A549 (cell line): ENCODE measurements around the gene PLRG1.

Experiments used
- CHD4 ChIP-seq: fragments of 200-600 bp; sonication (generic); IDR thresholded peaks from 2 replicates; pipeline ENCODE4 v1.6.1; 2016; ENCODE audit warnings: antibody characterized with exemption, mild to moderate bottlenecking, borderline replicate concordance
- CTCF ChIP-seq: fragments of >200 bp; sonication (Bioruptor Twin); formaldehyde crosslinking; IDR thresholded peaks from 3 replicates; pipeline ENCODE4 v1.5.1; 2016
- EP300 ChIP-seq, 2 experiments: fragments of >200 bp; sonication (Bioruptor Twin); formaldehyde crosslinking; IDR thresholded peaks; 2 replicates in 1 of 2; 3 replicates in 1 of 2; pipeline ENCODE4 v1.6.1; 2016 to 2017
- GATA3 ChIP-seq: IDR thresholded peaks from 2 replicates; pipeline ENCODE4 v1.6.1; 2012; ENCODE audit warnings: borderline replicate concordance
- HDAC2 ChIP-seq: fragments of 200-600 bp; sonication (generic); IDR thresholded peaks from 2 replicates; pipeline ENCODE4 v1.6.1; 2016
- HMGXB4 ChIP-seq: fragments of 250-450 bp; sonication (Bioruptor Pico); IDR thresholded peaks from 2 replicates; pipeline ENCODE4 v1.5.0; 2021; ENCODE audit warnings: mild to moderate bottlenecking, moderate library complexity, borderline replicate concordance
- NR3C1 ChIP-seq: fragments of >200 bp; sonication (Bioruptor Twin); formaldehyde crosslinking; IDR thresholded peaks from 3 replicates; pipeline ENCODE4 v1.6.1; 2017
- PHF8 ChIP-seq: fragments of 200-600 bp; sonication (generic); IDR thresholded peaks from 2 replicates; pipeline ENCODE4 v1.6.1; 2016; ENCODE audit warnings: low read depth, mild to moderate bottlenecking, antibody characterized with exemption, moderate library complexity, borderline replicate concordance
- POLR2A ChIP-seq: IDR thresholded peaks from 2 replicates; pipeline ENCODE4 v1.6.1; 2012; ENCODE audit warnings: mild to moderate bottlenecking, low read length
- RCOR1 ChIP-seq: fragments of 150-350 bp; IDR thresholded peaks from 2 replicates; pipeline ENCODE4 v1.6.1; 2014; ENCODE audit warnings: antibody characterized with exemption, low read length, low read depth

GRCh38 chr4:154585369-154586018 is 35.3 kb upstream of the PLRG1 start:
- TF ChIP-seq PHF8 (no peak), EP300 (IDR thresholded peaks at IDR 0.05) (no peak), HDAC2 (no peak), CTCF (no peak), NR3C1 (no peak), RCOR1 (no peak), CHD4 (no peak), HMGXB4 (CRISPR knock-in tag) (no peak), GATA3 (no peak), POLR2A (no peak)
